Astrocyte of the spinal cord (primary cell): ENCODE data around the gene LRCH1.

ENCODE experiments used
- DNase-seq: peaks from one replicate; pipeline ENCODE4 v3.0.0; 2011; ENCODE audit warnings: low read depth, low spot score
- H3K4me3 ChIP-seq: 2 replicates; pipeline ENCODE4 v1.5.1; 2011; ENCODE audit warnings: low read depth, mild to moderate bottlenecking, low read length, moderate library complexity
- CTCF ChIP-seq: IDR thresholded peaks from 2 replicates; pipeline ENCODE4 v1.5.1; 2012; ENCODE audit warnings: low read depth, mild to moderate bottlenecking, low read length, inconsistent platforms
- in situ Hi-C: cut with HindIII; loops from 2 replicates; pipeline ENCODE4 v1.10.0; 2017; ENCODE audit warnings: low sequenced_read_pairs

The LRCH1 gene

DNA sequence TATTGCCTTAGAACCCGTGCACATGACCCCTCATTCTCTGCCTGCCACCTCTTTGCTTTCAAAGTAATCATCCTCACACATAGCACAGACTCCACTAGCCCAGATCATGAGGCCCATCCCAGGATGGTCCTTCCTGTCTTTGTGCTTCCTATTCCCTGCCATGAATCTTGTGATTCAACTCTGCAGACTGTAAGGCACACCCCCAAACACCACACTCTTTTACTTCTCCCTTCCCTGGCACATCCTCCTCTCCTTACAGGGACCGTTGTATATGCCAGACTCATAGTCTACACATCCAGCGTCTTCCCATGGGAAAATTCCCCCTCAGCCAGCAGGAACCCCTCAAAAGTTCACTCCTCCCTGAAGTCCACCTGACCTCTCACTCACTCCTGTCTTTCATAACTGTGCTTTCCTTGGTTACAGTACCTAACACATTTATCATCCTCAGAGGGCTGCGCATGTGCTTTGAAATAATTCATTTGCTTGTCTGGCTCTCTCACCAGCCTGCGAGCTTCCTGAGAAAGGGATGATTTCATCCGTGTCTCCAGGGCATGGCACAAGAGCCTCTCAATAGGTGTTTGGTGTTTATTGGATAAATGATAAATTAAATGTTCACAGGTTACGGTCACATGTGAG lies 26.8 kb upstream of the LRCH1 start:
- no peak for DNase-seq
- H3K4me3 ChIP-seq: no peak overlapping the region
- TF ChIP-seq CTCF: no peak
- in situ Hi-C loops: no loop called here

DNA sequence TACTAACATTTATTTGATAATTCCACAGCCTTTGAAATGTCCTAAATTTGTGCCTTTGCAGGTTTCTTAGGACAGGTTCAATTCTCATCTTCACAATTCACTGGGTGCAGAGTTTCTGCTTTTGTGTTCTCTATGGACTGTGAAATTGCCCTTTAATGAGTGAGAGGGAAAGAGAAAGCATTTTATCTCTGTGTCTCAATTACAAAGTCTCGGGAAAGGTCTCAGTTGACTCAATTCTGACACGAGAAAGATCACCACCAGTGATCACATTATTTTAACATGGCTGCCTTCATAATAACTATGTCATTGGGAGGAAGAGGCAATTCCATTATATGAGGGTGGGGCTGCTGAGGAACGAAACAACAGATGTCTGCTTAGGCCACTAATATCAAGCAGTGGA lies 26.2 kb upstream of the LRCH1 start:
- no peak overlapping the region for H3K4me3 ChIP-seq
- DNase-seq: no peak
- in situ Hi-C loops: no loop called here
- no peak for TF ChIP-seq CTCF

- TF ChIP-seq CTCF: no peak
Observed at GRCh38 chr13:46527237-46527636, 25.7 kb upstream of the LRCH1 start.

DNA sequence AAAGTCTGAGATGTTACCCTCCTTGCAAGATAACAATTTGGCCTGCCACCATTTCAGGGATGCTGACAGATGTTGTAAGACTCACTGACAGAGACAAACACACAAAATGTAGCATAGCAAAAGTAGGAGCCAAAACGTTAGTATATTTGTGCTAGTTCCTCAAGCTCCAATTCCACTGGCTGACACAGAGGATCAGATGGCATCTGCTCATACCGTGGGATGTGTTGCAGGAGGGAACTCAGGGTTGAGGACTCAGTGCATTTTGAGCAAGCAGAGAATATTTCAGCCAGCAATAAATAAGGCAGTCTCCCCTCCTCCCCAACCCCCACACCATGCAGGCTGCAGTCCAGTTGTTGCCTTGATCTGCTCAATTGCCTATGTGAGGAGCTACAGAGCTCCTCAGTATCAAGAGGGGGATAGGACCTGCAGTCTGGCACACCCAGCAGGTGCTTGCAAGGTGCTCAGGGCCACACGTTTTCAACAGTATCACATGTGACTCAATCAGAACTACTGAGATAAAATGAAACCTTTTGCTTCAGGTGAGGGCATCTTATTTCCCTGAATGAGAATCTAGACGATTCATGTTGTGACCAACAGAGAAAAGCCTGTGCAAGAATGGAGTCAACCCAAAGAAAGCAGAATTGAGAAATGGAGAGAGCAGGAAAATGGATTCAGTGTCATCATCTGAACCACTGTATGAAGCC lies 23.6 kb upstream of the LRCH1 start:
- no peak for DNase-seq
- no peak overlapping the region for H3K4me3 ChIP-seq
- in situ Hi-C loops: no loop called here
- no peak for TF ChIP-seq CTCF

More at GRCh38 chr13:46527237-46527636, 25.7 kb upstream of the LRCH1 start:
- in situ Hi-C loops: no loop called here
- no peak overlapping the region for H3K4me3 ChIP-seq
- DNase-seq: no peak

DNA sequence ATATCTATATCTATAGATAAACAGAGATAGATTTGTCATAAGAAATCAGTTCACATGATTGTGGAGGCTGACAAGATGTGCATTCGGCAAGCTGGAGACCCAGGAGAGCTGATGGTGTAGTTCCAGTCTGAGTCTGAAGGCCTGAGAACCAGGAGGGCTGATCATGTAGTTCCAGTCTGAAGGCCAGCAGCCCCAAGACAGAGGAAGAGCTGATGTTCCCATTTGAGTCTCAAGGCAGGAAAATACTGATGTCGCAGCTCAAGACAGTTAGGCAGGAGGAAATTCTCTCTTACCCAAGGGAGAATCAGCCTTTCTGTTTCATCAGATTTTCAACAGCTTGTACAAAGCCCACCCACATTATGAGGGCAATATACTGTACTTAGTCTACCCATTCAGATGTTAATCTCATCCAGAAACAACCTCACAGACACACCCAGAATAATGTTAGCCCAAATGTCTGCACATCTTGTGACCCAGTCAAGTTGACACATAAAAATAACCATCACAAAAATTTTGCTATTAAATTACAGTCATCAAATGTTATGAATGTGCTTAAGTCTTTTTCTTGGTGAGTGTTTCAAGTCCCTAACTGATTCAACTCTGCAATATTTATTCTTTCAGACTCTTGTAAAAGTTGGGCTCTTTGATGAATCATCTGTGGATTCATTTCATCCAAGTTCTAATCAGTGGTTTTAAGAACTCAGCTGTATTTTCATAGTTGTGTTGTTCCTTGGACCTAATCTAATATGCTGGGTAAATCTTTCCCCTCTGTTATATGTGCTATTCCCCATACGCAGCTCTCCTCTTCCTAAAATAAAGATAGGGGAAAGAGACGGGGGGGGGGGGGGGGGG lies 22.7 kb upstream of the LRCH1 start:
- no peak for TF ChIP-seq CTCF
- in situ Hi-C loops: no loop called here
- DNase-seq: peak; percentile 46
- H3K4me3 ChIP-seq: no peak overlapping the region

- no peak for DNase-seq
- in situ Hi-C loops: no loop called here
- H3K4me3 ChIP-seq: no peak overlapping the region
- no peak for TF ChIP-seq CTCF
Observed at GRCh38 chr13:46531953-46532352, 21.0 kb upstream of the LRCH1 start.
